ENCODE results near the gene FOXQ1. TPM values are rescaled to one million over a fixed set of nuclear protein-coding genes. Genes with fewer than 3 reads are reported as not detected.
A peak's percentile ranks its signal among the peaks of the same experiment; 100 is the strongest.

The FOXQ1 gene
- total and polyA plus RNA-seq, 2 of the 13 experiments (the other 11 are each of a cell fraction or from before 2014, with no cell fraction given) = 35.2 to 39.8 TPM

DNA sequence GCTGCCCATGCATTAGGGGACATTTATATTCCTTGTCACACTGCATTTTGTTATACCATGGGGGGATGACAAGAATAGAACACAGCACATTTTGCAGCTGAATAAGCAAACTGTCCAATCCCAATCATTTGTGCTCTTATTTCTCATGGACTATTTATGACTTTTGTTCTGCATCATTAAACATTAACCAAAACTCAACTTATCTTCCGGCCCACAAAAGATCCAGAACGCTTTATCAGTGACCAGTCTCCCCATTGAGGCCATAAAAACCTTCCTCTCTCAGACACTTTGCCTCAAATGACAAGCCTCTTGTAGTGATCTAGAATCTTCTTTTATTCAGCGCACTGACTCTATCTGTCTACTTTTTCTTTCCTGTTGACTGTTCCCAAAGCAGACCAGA is 28.4 kb upstream of the FOXQ1 start:
- intact Hi-C loops (cut with micrococcal nuclease; ENCODE audit: unreplicated experiment) (no loop called here), in situ Hi-C loops (cut with HindIII; ENCODE audit: extremely low pct_ligation_motif_present, low pct_unique_long_range_greater_than_20kb) (no loop called here)
- BruUV-seq (replicated peaks) = no TSS peak
- ATAC-seq (no peak), DNase-seq (ENCODE audit: low spot score) (no peak), FAIRE-seq (no peak)
- Histone ChIP-seq H4K20me1 (ENCODE audit: insufficient read depth, low read length) (no peaks in the 10 kb centered on the region), H3K79me2 (ENCODE audit: insufficient read depth, low read length) (no peaks in the 10 kb centered on the region), H2AFZ (ENCODE audit: low read length) (no peak overlapping the region), H3K4me1 (ENCODE audit: insufficient read depth, low read length) (peaks cover 30% of the 10 kb centered on the region), H3K27me3 (ENCODE audit: control insufficient read depth in 1 of 2, insufficient read depth in 2 of 2, low read length in 2 of 2) (no peaks in the 10 kb centered on the region), H3K27ac (ENCODE audit: extremely low read length, insufficient read depth, low read length) (no peak overlapping the region), H3K9ac (ENCODE audit: insufficient read depth, low read depth, low read length) (no peak overlapping the region), H3K9me3 (ENCODE audit: low read length) (no peaks in the 10 kb centered on the region), H3K4me3 (replicated peaks in 1 of 3; ENCODE audit: insufficient read depth in 1 of 3, low read depth in 2 of 3, low read length in 3 of 3) (no peak overlapping the region), H3K36me3 (replicated peaks in 1 of 2; ENCODE audit: control insufficient read depth in 1 of 2, insufficient read depth in 2 of 2, low read length in 2 of 2) (no peaks in the 10 kb centered on the region), H3K4me2 (ENCODE audit: low read depth, low read length) (no peak overlapping the region)
- ChIA-PET POLR2A (interaction anchor here (1.0 kb wide), 1 partner anchor 28 kb away, joined by 5 read pairs; the partner anchor contains the start of gene FOXQ1), CTCF (ENCODE audit: low intra/inter-chr PET ratio, low total read pairs) (no interaction called here)
- TF ChIP-seq, protein P1, sequence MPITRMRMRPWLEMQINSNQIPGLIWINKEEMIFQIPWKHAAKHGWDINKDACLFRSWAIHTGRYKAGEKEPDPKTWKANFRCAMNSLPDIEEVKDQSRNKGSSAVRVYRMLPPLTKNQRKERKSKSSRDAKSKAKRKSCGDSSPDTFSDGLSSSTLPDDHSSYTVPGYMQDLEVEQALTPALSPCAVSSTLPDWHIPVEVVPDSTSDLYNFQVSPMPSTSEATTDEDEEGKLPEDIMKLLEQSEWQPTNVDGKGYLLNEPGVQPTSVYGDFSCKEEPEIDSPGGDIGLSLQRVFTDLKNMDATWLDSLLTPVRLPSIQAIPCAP (CRISPR knock-in tag; IDR thresholded peaks at IDR 0.05; ENCODE audit: low read depth) = no peak
- 77% methylated on average over 3 of the region's 3 CpGs for WGBS (ENCODE audit: low lambda C conversion rate)

DNA sequence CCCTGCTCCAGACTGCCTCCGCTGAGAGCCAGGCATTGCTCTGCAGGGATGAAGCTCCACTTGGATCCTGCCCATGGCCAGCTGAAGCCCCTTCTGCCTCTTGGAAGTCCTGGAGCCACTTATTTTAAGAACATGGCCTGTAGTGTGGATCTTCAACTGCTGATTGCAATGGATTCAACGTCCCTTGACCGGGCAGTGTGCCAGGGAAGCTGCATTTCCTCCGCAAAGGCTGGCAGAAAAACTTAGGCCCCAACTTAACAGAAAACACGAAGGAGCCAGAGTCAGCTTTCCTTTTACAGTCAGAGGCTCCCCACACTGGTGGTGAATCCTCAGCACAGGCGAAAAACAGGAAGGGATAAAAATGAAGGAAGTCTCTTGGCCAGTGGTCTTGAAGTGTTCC is 26.3 kb upstream of the FOXQ1 start:
- no peak overlapping the region for H3K4me2 ChIP-seq (ENCODE audit: low read depth, low read length)
- intact Hi-C loops (cut with micrococcal nuclease; ENCODE audit: unreplicated experiment) = no loop called here
- H3K27ac ChIP-seq (ENCODE audit: extremely low read length, insufficient read depth, low read length) = no peak overlapping the region
- no peaks in the 10 kb centered on the region for H4K20me1 ChIP-seq (ENCODE audit: insufficient read depth, low read length)
- H3K36me3 ChIP-seq (replicated peaks in 1 of 2; ENCODE audit: control insufficient read depth in 1 of 2, insufficient read depth in 2 of 2, low read length in 2 of 2) = no peaks in the 10 kb centered on the region
- ChIA-PET CTCF (ENCODE audit: low intra/inter-chr PET ratio, low total read pairs) (no interaction called here), POLR2A (interaction anchor here (1.1 to 2.0 kb wide), 3 partner anchors 17 to 26 kb away, joined by 3 to 9 read pairs (median 8); partner anchors contain the start of gene FOXQ1)
- in situ Hi-C loops (cut with HindIII; ENCODE audit: extremely low pct_ligation_motif_present, low pct_unique_long_range_greater_than_20kb) = no loop called here
- H3K4me1 ChIP-seq (ENCODE audit: insufficient read depth, low read length) = peaks cover 29% of the 10 kb centered on the region
- WGBS (ENCODE audit: low lambda C conversion rate) = 92% methylated on average over 6 of the region's 6 CpGs
- H3K9me3 ChIP-seq (ENCODE audit: low read length) = no peaks in the 10 kb centered on the region
- FAIRE-seq (no peak), ATAC-seq (no peak), DNase-seq (ENCODE audit: low spot score) (no peak)
- no peaks in the 10 kb centered on the region for H3K79me2 ChIP-seq (ENCODE audit: insufficient read depth, low read length)
- no TSS peak for BruUV-seq (replicated peaks)
- H2AFZ ChIP-seq (ENCODE audit: low read length) = no peak overlapping the region
- no peaks in the 10 kb centered on the region for H3K27me3 ChIP-seq (ENCODE audit: control insufficient read depth in 1 of 2, insufficient read depth in 2 of 2, low read length in 2 of 2)
- TF ChIP-seq STAG1 (CRISPR knock-in tag; IDR thresholded peaks at IDR 0.05) (peak; percentile 24), CREM (IDR thresholded peaks at IDR 0.05) (no peak), CREM (CRISPR knock-in tag; IDR thresholded peaks at IDR 0.05) (no peak)
- no peak overlapping the region for H3K9ac ChIP-seq (ENCODE audit: insufficient read depth, low read depth, low read length)
- H3K4me3 ChIP-seq (replicated peaks in 1 of 3; ENCODE audit: insufficient read depth in 1 of 3, low read depth in 2 of 3, low read length in 3 of 3) = no peak overlapping the region
